ENCODE measurements around the gene SFSWAP. TPM values are rescaled to one million over a fixed set of nuclear protein-coding genes. Genes with fewer than 3 reads are reported as not detected.
A peak's percentile ranks its signal among the peaks of the same experiment; 100 is the strongest.

Gene SFSWAP
- total RNA-seq, 1 donor from 2014 or later, result 18.2 TPM

- FAIRE-seq, result no peak
Measured at GRCh38 chr12:131745706-131746105, 34.8 kb downstream of the SFSWAP start.

DNA sequence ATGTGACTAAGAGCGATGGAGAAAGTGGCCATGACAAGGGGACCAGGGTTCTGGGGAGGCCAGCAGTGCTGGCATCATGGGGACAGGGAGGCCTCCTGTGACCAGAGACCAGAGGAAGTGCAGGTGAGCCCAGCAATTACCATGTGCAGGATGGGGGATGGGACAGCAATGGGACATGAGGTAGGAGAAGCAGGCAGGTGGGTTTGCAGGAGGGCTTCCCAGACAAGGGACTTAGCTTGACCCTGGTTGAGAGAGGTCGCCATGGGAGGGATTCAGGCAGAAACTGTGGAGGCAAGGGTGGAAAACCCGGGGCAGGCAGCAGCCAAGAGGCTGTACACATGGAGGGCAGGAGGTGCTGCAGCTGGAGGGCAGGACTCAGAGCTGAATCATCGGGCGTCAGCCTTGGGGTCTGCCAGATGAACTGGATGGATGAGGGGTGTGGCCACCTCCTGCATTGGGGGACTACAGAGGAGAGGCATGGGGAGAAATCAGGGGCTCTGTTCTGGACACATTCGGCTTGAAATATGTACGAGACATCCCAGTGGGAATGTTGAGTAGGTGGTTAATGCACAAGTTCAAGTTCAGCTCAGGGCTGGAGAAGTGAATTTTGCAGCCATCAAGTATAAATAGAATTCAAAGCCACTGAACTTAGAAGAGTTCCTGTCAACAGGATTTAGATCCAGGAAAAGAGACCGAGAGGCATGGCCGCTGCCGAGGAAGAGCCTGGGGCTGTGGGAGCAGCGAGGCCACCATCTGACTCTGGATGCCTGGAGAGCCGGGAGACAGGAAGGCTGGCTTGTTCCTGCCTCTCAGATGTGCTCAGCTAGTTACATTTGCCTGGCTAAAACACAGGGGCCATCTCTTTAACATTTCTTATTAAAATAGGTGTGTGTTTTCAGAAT lies 36.6 kb downstream of the SFSWAP start:
- TF ChIP-seq CTCF (IDR thresholded peaks at IDR 0.05; ENCODE audit: insufficient read depth, low read length, severe bottlenecking), result no peak
- Histone ChIP-seq H3K4me3 (ENCODE audit: low read depth, low read length) (no peak overlapping the region), H3K36me3 (ENCODE audit: control insufficient read depth, insufficient read depth, low read length) (peaks cover 24% of the 10 kb centered on the region), H3K27me3 (ENCODE audit: control insufficient read depth, insufficient read depth, low read length) (no peaks in the 10 kb centered on the region)
- DNase-seq (ENCODE audit: low read depth) (no peak), FAIRE-seq (no peak)

More at GRCh38 chr12:131745706-131746105, 34.8 kb downstream of the SFSWAP start:
- Histone ChIP-seq H3K27me3 (ENCODE audit: control insufficient read depth, insufficient read depth, low read length) (no peaks in the 10 kb centered on the region), H3K36me3 (ENCODE audit: control insufficient read depth, insufficient read depth, low read length) (peaks cover 25% of the 10 kb centered on the region), H3K4me3 (ENCODE audit: low read depth, low read length) (no peak overlapping the region)
- TF ChIP-seq CTCF (IDR thresholded peaks at IDR 0.05; ENCODE audit: insufficient read depth, low read length, severe bottlenecking), result no peak
- no peak for DNase-seq (ENCODE audit: low read depth)

DNA sequence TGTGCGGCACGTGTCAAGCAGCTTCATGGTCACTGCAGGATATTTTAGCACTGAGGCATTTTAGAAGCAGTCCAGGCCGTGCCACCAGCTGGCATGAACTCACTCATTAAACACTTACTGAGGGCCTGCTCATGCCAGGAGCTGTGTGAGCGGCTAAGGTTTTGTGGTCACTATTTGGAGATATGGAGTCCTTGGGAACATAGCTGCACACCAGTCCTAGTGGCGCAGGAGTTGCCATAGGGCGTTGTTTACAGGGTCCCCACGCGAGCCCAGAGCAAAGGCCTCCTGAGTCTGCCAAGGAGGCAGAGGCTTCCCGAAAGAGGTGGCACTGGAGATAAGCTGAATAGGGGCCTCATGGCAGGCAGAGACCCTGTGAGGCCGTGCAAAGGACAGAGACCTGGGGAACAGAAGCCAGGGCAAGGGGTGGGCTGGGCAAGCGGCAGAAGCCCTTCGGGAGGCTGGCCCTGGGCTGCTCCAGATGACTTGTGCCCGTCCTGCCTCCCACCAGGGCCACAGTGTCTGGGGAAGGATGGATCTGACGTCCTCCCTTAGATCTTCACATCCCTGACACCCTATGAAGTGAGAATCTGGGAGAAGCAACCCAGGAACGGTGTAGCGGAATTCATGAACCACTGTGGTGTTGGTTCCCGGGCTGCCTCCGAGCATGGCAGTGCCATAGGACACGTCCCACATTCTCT lies 38.9 kb downstream of the SFSWAP start:
- no peak overlapping the region for H3K4me3 ChIP-seq (ENCODE audit: low read depth, low read length)
- H3K36me3 ChIP-seq (ENCODE audit: control insufficient read depth, insufficient read depth, low read length), result peaks cover 28% of the 10 kb centered on the region
- no peak for DNase-seq (ENCODE audit: low read depth)
- TF ChIP-seq CTCF (IDR thresholded peaks at IDR 0.05; ENCODE audit: insufficient read depth, low read length, severe bottlenecking), result no peak
- FAIRE-seq, result peak; percentile 88
- H3K27me3 ChIP-seq (ENCODE audit: control insufficient read depth, insufficient read depth, low read length), result no peaks in the 10 kb centered on the region

DNA sequence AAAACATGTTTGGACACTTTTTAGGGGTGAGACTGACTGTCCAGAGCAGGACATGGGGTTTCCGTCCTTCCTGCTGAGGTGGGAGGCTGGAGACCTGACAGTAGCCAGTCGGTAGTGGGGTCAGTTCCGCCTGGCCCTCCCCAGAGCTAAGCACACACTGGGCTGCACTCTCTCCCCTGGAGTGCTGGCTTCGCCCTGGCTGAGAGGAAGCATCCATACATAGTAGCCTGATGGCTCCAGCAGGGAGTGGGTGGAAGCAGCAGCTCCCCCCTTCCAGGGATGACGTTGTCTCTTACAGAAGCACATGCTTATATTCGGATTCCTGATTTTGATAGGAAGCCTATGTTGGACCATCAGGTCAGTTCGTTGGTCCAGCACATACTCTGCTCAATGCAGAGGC lies 40.4 kb downstream of the SFSWAP start:
- Histone ChIP-seq H3K36me3 (ENCODE audit: control insufficient read depth, insufficient read depth, low read length) (peaks cover 31% of the 10 kb centered on the region), H3K27me3 (ENCODE audit: control insufficient read depth, insufficient read depth, low read length) (no peaks in the 10 kb centered on the region), H3K4me3 (ENCODE audit: low read depth, low read length) (no peak overlapping the region)
- TF ChIP-seq CTCF (IDR thresholded peaks at IDR 0.05; ENCODE audit: insufficient read depth, low read length, severe bottlenecking), result no peak
- DNase-seq (ENCODE audit: low read depth), result no peak
- FAIRE-seq, result no peak

- no peak for TF ChIP-seq CTCF (IDR thresholded peaks at IDR 0.05; ENCODE audit: insufficient read depth, low read length, severe bottlenecking)
- Histone ChIP-seq H3K36me3 (ENCODE audit: control insufficient read depth, insufficient read depth, low read length) (peaks cover 36% of the 10 kb centered on the region), H3K27me3 (ENCODE audit: control insufficient read depth, insufficient read depth, low read length) (no peaks in the 10 kb centered on the region), H3K4me3 (ENCODE audit: low read depth, low read length) (no peak overlapping the region)
- DNase-seq (ENCODE audit: low read depth) (no peak), FAIRE-seq (no peak)
Measured at GRCh38 chr12:131752451-131752850, 41.6 kb downstream of the SFSWAP start.
